Loucy (cell line): ENCODE measurements around the gene TEX13B.

ENCODE experiments used
- EZH2phosphoT487 ChIP-seq: fragments of 200-600 bp; IDR thresholded peaks from 2 replicates; pipeline ENCODE4 v1.6.1; 2018; ENCODE audit warnings: antibody characterized with exemption, mild to moderate bottlenecking, moderate library complexity, borderline replicate concordance
- TF ChIP-seq, protein P1 (sequence below): fragments of 200-600 bp; sonication (generic); conservative IDR thresholded peaks from 2 replicates; pipeline ENCODE4 v1.5.1; 2014; ENCODE audit warnings: mild to moderate bottlenecking, antibody characterized with exemption, low read length

DNA sequence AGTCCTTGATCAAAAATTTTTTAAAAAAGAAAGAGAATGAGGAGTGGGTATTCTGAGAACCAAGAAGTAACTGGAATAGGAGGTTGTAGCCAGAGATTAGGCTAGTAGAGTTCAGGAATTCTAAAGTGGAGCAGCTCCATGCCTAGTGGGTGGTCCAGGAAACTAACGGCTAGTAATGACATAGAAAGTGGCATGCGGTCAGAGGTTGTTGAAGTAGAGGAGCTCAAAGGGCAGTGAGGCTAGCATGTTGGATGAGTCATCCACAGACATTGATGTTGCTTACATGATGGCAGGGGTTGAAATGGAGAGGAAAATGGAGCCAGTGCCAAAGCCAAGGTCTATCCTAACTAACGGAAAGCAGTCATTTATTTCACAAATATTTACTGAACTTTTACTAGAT lies 42.1 kb downstream of the TEX13B start:
- TF ChIP-seq, protein P1, sequence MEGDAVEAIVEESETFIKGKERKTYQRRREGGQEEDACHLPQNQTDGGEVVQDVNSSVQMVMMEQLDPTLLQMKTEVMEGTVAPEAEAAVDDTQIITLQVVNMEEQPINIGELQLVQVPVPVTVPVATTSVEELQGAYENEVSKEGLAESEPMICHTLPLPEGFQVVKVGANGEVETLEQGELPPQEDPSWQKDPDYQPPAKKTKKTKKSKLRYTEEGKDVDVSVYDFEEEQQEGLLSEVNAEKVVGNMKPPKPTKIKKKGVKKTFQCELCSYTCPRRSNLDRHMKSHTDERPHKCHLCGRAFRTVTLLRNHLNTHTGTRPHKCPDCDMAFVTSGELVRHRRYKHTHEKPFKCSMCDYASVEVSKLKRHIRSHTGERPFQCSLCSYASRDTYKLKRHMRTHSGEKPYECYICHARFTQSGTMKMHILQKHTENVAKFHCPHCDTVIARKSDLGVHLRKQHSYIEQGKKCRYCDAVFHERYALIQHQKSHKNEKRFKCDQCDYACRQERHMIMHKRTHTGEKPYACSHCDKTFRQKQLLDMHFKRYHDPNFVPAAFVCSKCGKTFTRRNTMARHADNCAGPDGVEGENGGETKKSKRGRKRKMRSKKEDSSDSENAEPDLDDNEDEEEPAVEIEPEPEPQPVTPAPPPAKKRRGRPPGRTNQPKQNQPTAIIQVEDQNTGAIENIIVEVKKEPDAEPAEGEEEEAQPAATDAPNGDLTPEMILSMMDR, result no peak
- TF ChIP-seq EZH2phosphoT487, result no peak
